ENCODE data around the gene SEMA7A.

- TF ChIP-seq EP300 (IDR thresholded peaks at IDR 0.05; ENCODE audit: low read depth), result no peak
- TF ChIP-seq, protein P1, sequence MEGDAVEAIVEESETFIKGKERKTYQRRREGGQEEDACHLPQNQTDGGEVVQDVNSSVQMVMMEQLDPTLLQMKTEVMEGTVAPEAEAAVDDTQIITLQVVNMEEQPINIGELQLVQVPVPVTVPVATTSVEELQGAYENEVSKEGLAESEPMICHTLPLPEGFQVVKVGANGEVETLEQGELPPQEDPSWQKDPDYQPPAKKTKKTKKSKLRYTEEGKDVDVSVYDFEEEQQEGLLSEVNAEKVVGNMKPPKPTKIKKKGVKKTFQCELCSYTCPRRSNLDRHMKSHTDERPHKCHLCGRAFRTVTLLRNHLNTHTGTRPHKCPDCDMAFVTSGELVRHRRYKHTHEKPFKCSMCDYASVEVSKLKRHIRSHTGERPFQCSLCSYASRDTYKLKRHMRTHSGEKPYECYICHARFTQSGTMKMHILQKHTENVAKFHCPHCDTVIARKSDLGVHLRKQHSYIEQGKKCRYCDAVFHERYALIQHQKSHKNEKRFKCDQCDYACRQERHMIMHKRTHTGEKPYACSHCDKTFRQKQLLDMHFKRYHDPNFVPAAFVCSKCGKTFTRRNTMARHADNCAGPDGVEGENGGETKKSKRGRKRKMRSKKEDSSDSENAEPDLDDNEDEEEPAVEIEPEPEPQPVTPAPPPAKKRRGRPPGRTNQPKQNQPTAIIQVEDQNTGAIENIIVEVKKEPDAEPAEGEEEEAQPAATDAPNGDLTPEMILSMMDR (IDR thresholded peaks at IDR 0.05), result no peak
These were observed 16.1 kb downstream of the SEMA7A start for GRCh38 chr15:74417670-74418069.

Data from transverse colon (tissue), 3 donors.